A549 (cell line): Measurements from ENCODE around the gene ADGRL2. TPM values are rescaled to one million over a fixed set of nuclear protein-coding genes. Genes with fewer than 3 reads are reported as not detected.

Experiments
- ATAC-seq, 2 experiments: fragments of 200-7000 bp in 1 of 2; fragments of >200 bp in 1 of 2; cut with Nextera tagmentation in 1 of 2; cut with Tn5 transposase in 1 of 2; 3 replicates each; pipeline versions ENCODE4 v1.8.0 to v1.9.1; 2018 to 2020; ENCODE audit warnings: mild to moderate bottlenecking in 1 of 2, moderate library complexity in 1 of 2
- CTCF ChIA-PET: fragments of 300-600 bp; sonication (Branson Sonifier 250); formaldehyde crosslinking; extraction: SDS; loops from one replicate; lab custom pipeline; 2021; ENCODE audit warnings: antibody characterized with exemption, inconsistent platforms; lab: Yijun Ruan, JAX
- POLR2A ChIA-PET: fragments of 350-600 bp; formaldehyde crosslinking; extraction: SDS; loops from one replicate; lab custom pipeline; 2021; ENCODE audit warnings: antibody characterized with exemption, inconsistent platforms; lab: Yijun Ruan, JAX
- DNase-seq, 2 experiments: peaks; one replicate each; pipeline versions ENCODE4 v3.0.0 to v3.0.0-alpha.2; 2011 to 2016; ENCODE audit warnings: low read depth in 1 of 2, low spot score in 1 of 2
- FAIRE-seq: peaks from 2 replicates; lab custom pipeline; 2011; peaks lifted over from hg19 to GRCh38; lab: Jason Lieb, UNC
- H3K27ac ChIP-seq, 2 experiments: fragments of >200 bp; sonication (Bioruptor Twin); formaldehyde crosslinking; 3 replicates each; pipeline ENCODE4 v1.5.1; 2016 to 2017
- H3K4me1 ChIP-seq: fragments of >200 bp; sonication (Bioruptor Twin); formaldehyde crosslinking; 3 replicates; pipeline ENCODE4 v1.6.1; 2016
- H3K4me2 ChIP-seq: fragments of >200 bp; sonication (Bioruptor Twin); formaldehyde crosslinking; 3 replicates; pipeline ENCODE4 v1.6.1; 2016
- H3K4me3 ChIP-seq: fragments of >200 bp; sonication (Bioruptor Twin); formaldehyde crosslinking; 3 replicates; pipeline ENCODE4 v1.5.1; 2016
- H3K9me3 ChIP-seq: fragments of >200 bp; sonication (Bioruptor Twin); formaldehyde crosslinking; 3 replicates; pipeline ENCODE4 v1.6.1; 2016
- CEBPB ChIP-seq, 2 experiments: fragments of >200 bp in 1 of 2; sonication (Bioruptor Twin) in 1 of 2; formaldehyde crosslinking in 1 of 2; IDR thresholded peaks; 2 replicates each; pipeline ENCODE4 v1.6.1; 2012 to 2016
- CHD2 ChIP-seq: fragments of 150-350 bp; IDR thresholded peaks from 2 replicates; pipeline ENCODE4 v1.6.1; 2014; ENCODE audit warnings: low read length; ENCODE audit not compliant: partially characterized antibody
- FOSB ChIP-seq: fragments of 250-450 bp; sonication (Bioruptor Pico); IDR thresholded peaks from 2 replicates; pipeline ENCODE4 v1.5.0; 2020; ENCODE audit warnings: mild to moderate bottlenecking, moderate library complexity
- FOXS1 ChIP-seq: fragments of 250-450 bp; sonication (Bioruptor Pico); IDR thresholded peaks from 2 replicates; pipeline ENCODE4 v1.5.0; 2020; ENCODE audit warnings: mild to moderate bottlenecking, moderate library complexity
- HDAC2 ChIP-seq: fragments of 200-600 bp; sonication (generic); IDR thresholded peaks from 2 replicates; pipeline ENCODE4 v1.6.1; 2016
- HOXB5 ChIP-seq: fragments of 250-450 bp; sonication (Bioruptor Pico); IDR thresholded peaks from 2 replicates; pipeline ENCODE4 v1.5.0; 2020; ENCODE audit warnings: mild to moderate bottlenecking, moderate library complexity
- KDM1A ChIP-seq: fragments of 200-600 bp; sonication (generic); IDR thresholded peaks from 2 replicates; pipeline ENCODE4 v1.6.1; 2016; ENCODE audit warnings: low read depth, mild to moderate bottlenecking
- NR3C1 ChIP-seq: fragments of >200 bp; sonication (Bioruptor Twin); formaldehyde crosslinking; IDR thresholded peaks from 3 replicates; pipeline ENCODE4 v1.6.1; 2017
- PHF8 ChIP-seq: fragments of 200-600 bp; sonication (generic); IDR thresholded peaks from 2 replicates; pipeline ENCODE4 v1.6.1; 2016; ENCODE audit warnings: low read depth, mild to moderate bottlenecking, antibody characterized with exemption, moderate library complexity, borderline replicate concordance
- POLR2A ChIP-seq: IDR thresholded peaks from 2 replicates; pipeline ENCODE4 v1.6.1; 2012; ENCODE audit warnings: mild to moderate bottlenecking, low read length
- POLR2AphosphoS2 ChIP-seq: conservative IDR thresholded peaks from 2 replicates; pipeline ENCODE4 v1.6.1; 2012; ENCODE audit warnings: low read length, improper control_type of control experiment, inconsistent platforms
- TP53 ChIP-seq: fragments of 250-450 bp; sonication (Bioruptor Pico); IDR thresholded peaks from 2 replicates; pipeline ENCODE4 v1.5.0; 2021; ENCODE audit warnings: mild to moderate bottlenecking, moderate library complexity
- ZFP36 ChIP-seq: fragments of 450-650 bp; IDR thresholded peaks from 2 replicates; pipeline ENCODE4 v1.6.1; 2014; ENCODE audit warnings: borderline replicate concordance; ENCODE audit not compliant: partially characterized antibody
- ZNF302 ChIP-seq: fragments of 250-450 bp; sonication (Bioruptor Pico); IDR thresholded peaks from 2 replicates; pipeline ENCODE4 v1.9.0; 2021; ENCODE audit warnings: inconsistent platforms, mild to moderate bottlenecking, moderate library complexity
- ZSCAN20 ChIP-seq: fragments of 250-450 bp; sonication (Bioruptor Pico); IDR thresholded peaks from 2 replicates; pipeline ENCODE4 v1.8.0; 2022; ENCODE audit warnings: mild to moderate bottlenecking, moderate library complexity
- WGBS: methylation state at CpG from one replicate; pipeline ENCODE4 v1.1.6; 2017; ENCODE audit errors: missing lambda C conversion rate; 5-methylcytosine and 5-hydroxymethylcytosine counted together
- polyA plus RNA-seq, 4 experiments: library from polyadenylated mRNA; depleted of rRNA in 3 of 4; stranded (reverse); fragments of >200 nt; fragmentation: RNase III in 1 of 4; extraction: RNeasy Plus Mini Kit Qiagen cat#74134 plus additional on column Dnase treatment in 1 of 4; gene quantifications; 2 replicates in 3 of 4; 3 replicates in 1 of 4; pipeline ENCODE4 v1.2.3, GENCODE V29; 2011 to 2017
- TF ChIP-seq, protein P1 (sequence below): fragments of 250-450 bp; sonication (Bioruptor Pico); IDR thresholded peaks from 2 replicates; pipeline ENCODE4 v1.5.0; 2020; ENCODE audit warnings: low read depth, mild to moderate bottlenecking, moderate library complexity
- TF ChIP-seq, protein P2 (sequence below): fragments of >200 bp; sonication (Bioruptor Twin); formaldehyde crosslinking; IDR thresholded peaks from 2 replicates; pipeline ENCODE4 v1.6.1; 2016
- TF ChIP-seq, protein P3 (sequence below): IDR thresholded peaks from 2 replicates; pipeline ENCODE4 v1.6.1; 2012
- TF ChIP-seq, protein P4 (sequence below): fragments of 250-450 bp; sonication (Bioruptor Pico); IDR thresholded peaks from 2 replicates; pipeline ENCODE4 v1.5.0; 2021; ENCODE audit warnings: mild to moderate bottlenecking, moderate library complexity, borderline replicate concordance
- TF ChIP-seq, protein P5 (sequence below): IDR thresholded peaks from 2 replicates; pipeline ENCODE4 v1.6.1; 2012; ENCODE audit warnings: low read depth, borderline replicate concordance

Gene ADGRL2
- polyA plus RNA-seq, 2 of the 4 experiments (the other 2 are of a cell fraction) = 12.8 to 24.1 TPM

DNA sequence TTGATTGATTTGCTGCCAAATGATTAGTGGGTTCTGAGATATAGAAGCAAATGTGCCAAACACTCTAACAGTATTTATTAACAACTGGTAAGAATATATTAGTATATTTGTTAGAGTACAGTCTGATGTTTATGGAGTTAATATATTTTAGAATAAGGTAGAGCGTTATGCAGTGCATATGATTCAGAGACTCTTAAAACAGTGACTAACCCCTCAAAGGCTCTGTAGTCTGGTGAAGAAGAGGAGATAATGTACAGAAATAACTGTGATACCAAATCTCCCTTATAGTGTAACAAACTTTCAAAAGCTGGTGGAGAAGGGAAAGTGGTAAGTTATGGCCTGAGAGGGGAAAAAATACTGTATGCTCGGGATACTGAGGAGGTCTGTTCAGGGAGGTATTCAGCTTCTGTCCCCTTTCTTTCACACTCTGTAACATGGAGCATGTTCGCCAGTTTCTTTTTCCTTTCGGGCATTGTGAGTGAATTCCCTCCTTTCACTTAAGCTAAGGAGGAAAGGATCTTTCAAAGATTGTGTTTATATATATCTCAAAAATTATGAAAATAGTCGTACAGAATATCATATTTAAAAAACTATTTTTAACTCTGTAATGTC is 121.2 kb downstream of the ADGRL2 start:
- no peak for ATAC-seq
- no peak for DNase-seq
- POLR2A ChIA-PET = no interaction called here
- 65% methylated on average over 5 of the region's 5 CpGs for WGBS
- no peak for FAIRE-seq
- Histone ChIP-seq H3K4me2 (no peak overlapping the region), H3K9me3 (no peaks in the 10 kb centered on the region), H3K27ac (no peak overlapping the region), H3K4me1 (no peaks in the 10 kb centered on the region), H3K4me3 (no peak overlapping the region)
- CTCF ChIA-PET = no interaction called here
- no peak for TF ChIP-seq HOXB5 (CRISPR knock-in tag)
- TF ChIP-seq KDM1A = no peak
- no peak for TF ChIP-seq POLR2AphosphoS2
- TF ChIP-seq CHD2 = no peak
- TF ChIP-seq POLR2A = no peak
- TF ChIP-seq PHF8 = no peak
- TF ChIP-seq, protein P1, sequence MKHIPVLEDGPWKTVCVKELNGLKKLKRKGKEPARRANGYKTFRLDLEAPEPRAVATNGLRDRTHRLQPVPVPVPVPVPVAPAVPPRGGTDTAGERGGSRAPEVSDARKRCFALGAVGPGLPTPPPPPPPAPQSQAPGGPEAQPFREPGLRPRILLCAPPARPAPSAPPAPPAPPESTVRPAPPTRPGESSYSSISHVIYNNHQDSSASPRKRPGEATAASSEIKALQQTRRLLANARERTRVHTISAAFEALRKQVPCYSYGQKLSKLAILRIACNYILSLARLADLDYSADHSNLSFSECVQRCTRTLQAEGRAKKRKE (CRISPR knock-in tag) = no peak
- no peak for TF ChIP-seq FOXS1
- TF ChIP-seq CEBPB (IDR thresholded peaks at IDR 0.05) = no peak

DNA sequence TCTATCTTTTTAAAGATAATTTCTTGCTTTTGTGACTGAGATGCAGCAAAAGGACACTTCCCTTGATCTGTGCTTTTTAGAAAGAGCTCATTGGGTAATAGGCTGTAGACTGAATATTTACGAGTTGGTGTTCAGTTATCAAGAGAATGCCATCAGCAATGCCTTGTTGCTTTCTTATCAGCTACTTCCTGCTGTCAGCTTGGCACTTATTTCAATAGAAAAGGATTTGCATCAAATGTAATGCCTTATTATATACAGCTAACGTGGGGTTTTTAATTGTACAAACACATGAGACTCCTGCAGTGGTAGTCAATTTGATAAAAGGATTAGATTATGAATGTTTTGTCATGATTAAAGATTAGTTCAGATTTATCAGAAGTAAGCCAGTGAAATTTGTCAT is 122.2 kb downstream of the ADGRL2 start:
- ChIA-PET POLR2A (no interaction called here), CTCF (no interaction called here)
- H3K27ac ChIP-seq = no peak overlapping the region
- no peak overlapping the region for H3K4me3 ChIP-seq
- WGBS = 55% methylated on average over 2 of the region's 2 CpGs
- H3K4me1 ChIP-seq = no peaks in the 10 kb centered on the region
- no peak for ATAC-seq
- no peaks in the 10 kb centered on the region for H3K9me3 ChIP-seq
- H3K4me2 ChIP-seq = no peak overlapping the region
- DNase-seq = no peak
- no peak for TF ChIP-seq TP53 (CRISPR knock-in tag)
- TF ChIP-seq, protein P2, sequence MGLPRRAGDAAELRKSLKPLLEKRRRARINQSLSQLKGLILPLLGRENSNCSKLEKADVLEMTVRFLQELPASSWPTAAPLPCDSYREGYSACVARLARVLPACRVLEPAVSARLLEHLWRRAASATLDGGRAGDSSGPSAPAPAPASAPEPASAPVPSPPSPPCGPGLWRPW = no peak
- TF ChIP-seq NR3C1 = no peak
- TF ChIP-seq, protein P3, sequence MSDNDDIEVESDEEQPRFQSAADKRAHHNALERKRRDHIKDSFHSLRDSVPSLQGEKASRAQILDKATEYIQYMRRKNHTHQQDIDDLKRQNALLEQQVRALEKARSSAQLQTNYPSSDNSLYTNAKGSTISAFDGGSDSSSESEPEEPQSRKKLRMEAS = no peak
- TF ChIP-seq, protein P4, sequence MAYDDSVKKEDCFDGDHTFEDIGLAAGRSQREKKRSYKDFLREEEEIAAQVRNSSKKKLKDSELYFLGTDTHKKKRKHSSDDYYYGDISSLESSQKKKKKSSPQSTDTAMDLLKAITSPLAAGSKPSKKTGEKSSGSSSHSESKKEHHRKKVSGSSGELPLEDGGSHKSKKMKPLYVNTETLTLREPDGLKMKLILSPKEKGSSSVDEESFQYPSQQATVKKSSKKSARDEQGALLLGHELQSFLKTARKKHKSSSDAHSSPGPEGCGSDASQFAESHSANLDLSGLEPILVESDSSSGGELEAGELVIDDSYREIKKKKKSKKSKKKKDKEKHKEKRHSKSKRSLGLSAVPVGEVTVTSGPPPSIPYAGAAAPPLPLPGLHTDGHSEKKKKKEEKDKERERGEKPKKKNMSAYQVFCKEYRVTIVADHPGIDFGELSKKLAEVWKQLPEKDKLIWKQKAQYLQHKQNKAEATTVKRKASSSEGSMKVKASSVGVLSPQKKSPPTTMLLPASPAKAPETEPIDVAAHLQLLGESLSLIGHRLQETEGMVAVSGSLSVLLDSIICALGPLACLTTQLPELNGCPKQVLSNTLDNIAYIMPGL = no peak
- TF ChIP-seq HDAC2 = no peak
- TF ChIP-seq ZNF302 (CRISPR knock-in tag) = no peak
- no peak for TF ChIP-seq ZFP36
- no peak for TF ChIP-seq POLR2AphosphoS2
- no peak for TF ChIP-seq CEBPB (IDR thresholded peaks at IDR 0.05)
- TF ChIP-seq, protein P5, sequence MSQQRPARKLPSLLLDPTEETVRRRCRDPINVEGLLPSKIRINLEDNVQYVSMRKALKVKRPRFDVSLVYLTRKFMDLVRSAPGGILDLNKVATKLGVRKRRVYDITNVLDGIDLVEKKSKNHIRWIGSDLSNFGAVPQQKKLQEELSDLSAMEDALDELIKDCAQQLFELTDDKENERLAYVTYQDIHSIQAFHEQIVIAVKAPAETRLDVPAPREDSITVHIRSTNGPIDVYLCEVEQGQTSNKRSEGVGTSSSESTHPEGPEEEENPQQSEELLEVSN = no peak
- TF ChIP-seq FOSB (CRISPR knock-in tag) = no peak
- TF ChIP-seq, protein P1 (CRISPR knock-in tag) = no peak
- no peak for FAIRE-seq

DNA sequence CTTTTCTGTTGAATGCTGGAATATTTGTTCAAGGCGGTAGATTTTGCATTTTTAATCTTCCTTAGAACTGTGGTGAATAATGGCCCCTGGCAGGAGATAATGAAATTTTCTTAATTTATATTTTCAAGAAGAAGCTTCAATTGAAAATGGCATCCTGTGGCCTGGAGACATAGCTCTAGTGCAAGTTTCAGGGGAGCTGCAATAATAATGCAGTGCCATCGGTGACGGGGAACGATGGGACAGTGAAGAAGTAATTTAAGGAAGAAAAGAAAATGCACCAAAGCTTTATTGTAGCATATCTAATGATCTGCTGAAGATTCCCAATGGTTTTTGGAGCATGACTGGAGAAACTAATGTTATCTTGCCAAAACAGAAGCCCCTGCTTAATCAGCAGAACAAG is 128.4 kb downstream of the ADGRL2 start:
- ATAC-seq (no peak), DNase-seq (no peak), FAIRE-seq (no peak)
- ChIA-PET CTCF (no interaction called here), POLR2A (no interaction called here)
- WGBS = 92% methylated on average over 4 of the region's 4 CpGs
- TF ChIP-seq ZSCAN20 (CRISPR knock-in tag) = no peak
- Histone ChIP-seq H3K9me3 (no peaks in the 10 kb centered on the region), H3K4me3 (no peak overlapping the region), H3K27ac (no peak overlapping the region), H3K4me2 (no peak overlapping the region), H3K4me1 (no peaks in the 10 kb centered on the region)
